H1 (cell line): ENCODE measurements around the gene MRPS26. TPM values are rescaled to one million over a fixed set of nuclear protein-coding genes. Genes with fewer than 3 reads are reported as not detected.

ENCODE experiments used
- polyA plus RNA-seq, 7 experiments: library from polyadenylated mRNA; depleted of rRNA in 3 of 7; stranded (reverse) in 5 of 7; unstranded in 2 of 7; fragments of >200 nt in 5 of 7; fragments of 200-250 nt in 2 of 7; gene quantifications; 1 replicate in 5 of 7; 2 replicates in 1 of 7; 4 replicates in 1 of 7; pipeline versions ENCODE4 v1.2.1 to v1.2.3, GENCODE V29; 2011 to 2013; ENCODE audit warnings: missing spikeins in 2 of 7, mixed read lengths in 2 of 7
- total RNA-seq: library from RNA; stranded (reverse); fragmentation: NEBNext Ultra II Directional; extraction: Animal tissue kit (Norgen Biotek cat#: 25700); gene quantifications from 2 replicates; pipeline ENCODE4 v1.2.1, GENCODE V29; 2021

The MRPS26 gene
- total and polyA plus RNA-seq, 2 of the 8 experiments (the other 6 are each of a cell fraction or from before 2014, with no cell fraction given) = 83.6 to 103 TPM

Other genes starting within 250 kb of the MRPS26 start
- 28.8 and 31.3 TPM in 2 replicates for gene CPXM1, start 245.4 kb upstream of the MRPS26 start, total RNA-seq
- gene CPXM1, start 245.4 kb upstream of the MRPS26 start, polyA plus RNA-seq (2011; rRNA removed) = 81.9 and 90.9 TPM in 2 replicates
- not detected in 2 replicates for gene C20orf141, start 231.1 kb upstream of the MRPS26 start, total RNA-seq
- not detected in 2 replicates for gene C20orf141, start 231.1 kb upstream of the MRPS26 start, polyA plus RNA-seq (2011; rRNA removed)
- not detected in 2 replicates for gene TMEM239, start 229.7 kb upstream of the MRPS26 start, total RNA-seq
- not detected in 2 replicates for gene TMEM239, start 229.7 kb upstream of the MRPS26 start, polyA plus RNA-seq (2011; rRNA removed)
- gene PCED1A, start 205.4 kb upstream of the MRPS26 start, total RNA-seq = 13.4 and 14.6 TPM in 2 replicates
- 18.9 and 30.8 TPM in 2 replicates for gene PCED1A, start 205.4 kb upstream of the MRPS26 start, polyA plus RNA-seq (2011; rRNA removed)
- gene VPS16, start 205.3 kb upstream of the MRPS26 start, total RNA-seq = 22.6 and 25.9 TPM in 2 replicates
- 23.8 and 26.8 TPM in 2 replicates for gene VPS16, start 205.3 kb upstream of the MRPS26 start, polyA plus RNA-seq (2011; rRNA removed)
- gene PTPRA, start 172.6 kb upstream of the MRPS26 start, total RNA-seq = 46.8 and 51.3 TPM in 2 replicates
- gene PTPRA, start 172.6 kb upstream of the MRPS26 start, polyA plus RNA-seq (2011; rRNA removed) = 31.2 and 47.7 TPM in 2 replicates
- 0.61 and 0.82 TPM in 2 replicates for gene GNRH2, start 2.4 kb upstream of the MRPS26 start, total RNA-seq
- 0.09 and 0.16 TPM in 2 replicates for gene GNRH2, start 2.4 kb upstream of the MRPS26 start, polyA plus RNA-seq (2011; rRNA removed)
- gene OXT, start 25.6 kb downstream of the MRPS26 start, total RNA-seq = not detected in 2 replicates
- not detected in 2 replicates for gene OXT, start 25.6 kb downstream of the MRPS26 start, polyA plus RNA-seq (2011; rRNA removed)
- 0.77 TPM in 1 of 2 replicates, not detected in the other for gene AVP, start 38.7 kb downstream of the MRPS26 start, total RNA-seq
- gene AVP, start 38.7 kb downstream of the MRPS26 start, polyA plus RNA-seq (2011; rRNA removed) = 0.18 and 0.42 TPM in 2 replicates
- 21.3 and 25.9 TPM in 2 replicates for gene FASTKD5, start 113.8 kb downstream of the MRPS26 start, total RNA-seq
- gene FASTKD5, start 113.8 kb downstream of the MRPS26 start, polyA plus RNA-seq (2011; rRNA removed) = 8.9 and 12.0 TPM in 2 replicates
- gene UBOX5, start 113.8 kb downstream of the MRPS26 start, total RNA-seq = 4.2 and 4.9 TPM in 2 replicates
- 4.0 and 5.2 TPM in 2 replicates for gene UBOX5, start 113.8 kb downstream of the MRPS26 start, polyA plus RNA-seq (2011; rRNA removed)
- 31.8 and 33.3 TPM in 2 replicates for gene LZTS3, start 127.5 kb downstream of the MRPS26 start, total RNA-seq
- 33.5 and 54.4 TPM in 2 replicates for gene LZTS3, start 127.5 kb downstream of the MRPS26 start, polyA plus RNA-seq (2011; rRNA removed)
- gene DDRGK1, start 158.6 kb downstream of the MRPS26 start, total RNA-seq = 42.0 and 43.8 TPM in 2 replicates
- 29.4 and 31.2 TPM in 2 replicates for gene DDRGK1, start 158.6 kb downstream of the MRPS26 start, polyA plus RNA-seq (2011; rRNA removed)
- gene ITPA, start 163.4 kb downstream of the MRPS26 start, total RNA-seq = 80.9 and 94.0 TPM in 2 replicates
- gene ITPA, start 163.4 kb downstream of the MRPS26 start, polyA plus RNA-seq (2011; rRNA removed) = 88.2 and 90.3 TPM in 2 replicates
- 29.1 and 32.3 TPM in 2 replicates for gene SLC4A11, start 193.1 kb downstream of the MRPS26 start, total RNA-seq
- gene SLC4A11, start 193.1 kb downstream of the MRPS26 start, polyA plus RNA-seq (2011; rRNA removed) = 11.9 and 20.9 TPM in 2 replicates